Lower lobe of right lung (tissue), 2 donors: Measurements from ENCODE around the gene GPX4. TPM values are rescaled to one million over a fixed set of nuclear protein-coding genes. Genes with fewer than 3 reads are reported as not detected.
"Not testable (repeated sequence)": the region's sequence is repeated elsewhere in the genome, so short reads cannot be mapped to it uniquely, and the experiment has no call there.

Experiments used
- ATAC-seq, 2 donors: fragments of 200-7000 bp; cut with Tn5 transposase; one replicate each; pipeline ENCODE4 v1.9.1; 2020 to 2022; ENCODE audit warnings: mild to moderate bottlenecking in 2 of 2, moderate library complexity in 2 of 2
- DNase-seq: peaks from one replicate; pipeline ENCODE4 v3.0.0-alpha.2; 2020
- H3K27ac ChIP-seq: fragments of 200-600 bp; one replicate; pipeline ENCODE4 v1.8.0; 2022
- H3K27me3 ChIP-seq: fragments of 200-600 bp; one replicate; pipeline ENCODE4 v1.8.0; 2022; ENCODE audit warnings: low read depth
- H3K36me3 ChIP-seq: fragments of 200-600 bp; one replicate; pipeline ENCODE4 v1.8.0; 2022; ENCODE audit warnings: mild to moderate bottlenecking
- H3K4me1 ChIP-seq: fragments of 200-600 bp; one replicate; pipeline ENCODE4 v1.8.0; 2022
- H3K4me3 ChIP-seq: fragments of 200-600 bp; one replicate; pipeline ENCODE4 v1.8.0; 2022; ENCODE audit warnings: mild to moderate bottlenecking
- H3K9me3 ChIP-seq: fragments of 200-600 bp; one replicate; pipeline ENCODE4 v1.8.0; 2022
- CTCF ChIP-seq: fragments of 200-600 bp; IDR thresholded peaks from one replicate; pipeline ENCODE4 v1.8.0; 2022; ENCODE audit warnings: antibody characterized with exemption, mild to moderate bottlenecking
- intact Hi-C: fragments of 100-400 bp; cut with DNase I; formaldehyde crosslinking; loops from one replicate; pipeline ENCODE4 v1.11.0; 2022
- total RNA-seq: library from RNA; stranded (reverse); fragmentation: NEBNext Ultra II Directional; extraction: Animal tissue kit (Norgen Biotek cat#: 25700); gene quantifications from one replicate; pipeline ENCODE4 v1.2.1, GENCODE V29; 2021
- donor health status: DM: no; HTN: yes; CAD: no; lungs with severe emphysema.

GPX4 gene
- total RNA-seq, 1 donor from 2014 or later = 378 TPM

GRCh38 chr19:1125601-1126467 lies 22.0 kb downstream of the GPX4 start:
- no peak for TF ChIP-seq CTCF
- Histone ChIP-seq H3K27me3 (no peaks in the 10 kb centered on the region), H3K36me3 (peaks cover 79% of the 10 kb centered on the region), H3K9me3 (no peaks in the 10 kb centered on the region), H3K4me3 (no peak overlapping the region), H3K27ac (peak overlapping the region; percentile 18), H3K4me1 (peaks cover 44% of the 10 kb centered on the region)
- ATAC-seq (no peak), DNase-seq (peak; percentile 44)
- intact Hi-C loops = no loop called here

- peak overlapping the region; percentile 18 for H3K27ac ChIP-seq
- intact Hi-C loops = no loop called here
- H3K4me1 ChIP-seq = peaks cover 53% of the 10 kb centered on the region
These were observed 23.4 kb downstream of the GPX4 start for GRCh38 chr19:1126984-1127760.

GRCh38 chr19:1128106-1128505 lies 24.3 kb downstream of the GPX4 start:
- no peak overlapping the region for H3K4me3 ChIP-seq
- no peaks in the 10 kb centered on the region for H3K9me3 ChIP-seq
- DNase-seq = no peak
- H3K4me1 ChIP-seq = peaks cover 62% of the 10 kb centered on the region
- H3K27ac ChIP-seq = no peak overlapping the region
- H3K27me3 ChIP-seq = no peaks in the 10 kb centered on the region
- peaks cover 57% of the 10 kb centered on the region for H3K36me3 ChIP-seq
- no peak for ATAC-seq
- TF ChIP-seq CTCF = no peak
- intact Hi-C loops = no loop called here

More at GRCh38 chr19:1126984-1127760, 23.4 kb downstream of the GPX4 start:
- TF ChIP-seq CTCF = no peak
- Histone ChIP-seq H3K27me3 (no peaks in the 10 kb centered on the region), H3K36me3 (peaks cover 66% of the 10 kb centered on the region), H3K4me3 (no peak overlapping the region), H3K9me3 (no peaks in the 10 kb centered on the region)
- ATAC-seq (no peak), DNase-seq (peak; percentile 34)

GRCh38 chr19:1129084-1129483 lies 25.3 kb downstream of the GPX4 start:
- H3K27ac ChIP-seq, intact Hi-C loops, H3K27me3 ChIP-seq, ATAC-seq, DNase-seq, H3K9me3 ChIP-seq, H3K4me3 ChIP-seq: not testable (repeated sequence)
- Histone ChIP-seq H3K4me1 (peaks cover 72% of the 10 kb centered on the region), H3K36me3 (peaks cover 47% of the 10 kb centered on the region)

GRCh38 chr19:1129535-1129934 lies 25.7 kb downstream of the GPX4 start:
- H3K27me3 ChIP-seq = no peaks in the 10 kb centered on the region
- H3K9me3 ChIP-seq = no peaks in the 10 kb centered on the region
- peak overlapping the region; percentile 85 for H3K4me3 ChIP-seq
- no peak overlapping the region for H3K27ac ChIP-seq
- H3K4me1 ChIP-seq = peaks cover 77% of the 10 kb centered on the region
- intact Hi-C loops = no loop called here
- DNase-seq (no peak), ATAC-seq (no peak)
- H3K36me3 ChIP-seq = peaks cover 42% of the 10 kb centered on the region
- no peak for TF ChIP-seq CTCF
